OCI-LY7 (cell line): ENCODE measurements around the gene SNAPC2. TPM values are rescaled to one million over a fixed set of nuclear protein-coding genes. Genes with fewer than 3 reads are reported as not detected.

Source experiments
- BruUV-seq: library from RNA; stranded (reverse); fragments of 400-500 nt; replicated peaks from 2 replicates; lab custom pipeline; 2021; lab: Mats Ljungman, UMichigan
- CTCF ChIA-PET: fragments of 300-600 bp; sonication (Branson Sonifier 250); formaldehyde crosslinking; loops from one replicate; lab custom pipeline; 2022; ENCODE audit warnings: antibody characterized with exemption; ENCODE audit not compliant: unreplicated experiment; lab: Charles Lee
- POLR2A ChIA-PET: fragments of 300-600 bp; sonication (Branson Sonifier 250); formaldehyde crosslinking; loops from one replicate; lab custom pipeline; 2022; ENCODE audit warnings: antibody characterized with exemption; lab: Charles Lee
- DNase-seq: peaks from one replicate; pipeline ENCODE4 v3.0.0-alpha.2; 2015; ENCODE audit warnings: low spot score
- H2AFZ ChIP-seq: fragments of 200-600 bp; sonication (generic), shearing (Covaris generic); 2 replicates; pipeline ENCODE4 v1.6.1; 2014; ENCODE audit warnings: mild to moderate bottlenecking, antibody characterized with exemption, low read length, moderate library complexity
- H3K27ac ChIP-seq: fragments of 200-600 bp; sonication (generic); 2 replicates; pipeline ENCODE4 v1.5.1; 2014; ENCODE audit warnings: mixed run types, low read depth, mild to moderate bottlenecking, moderate library complexity, low read length, inconsistent platforms; ENCODE audit not compliant: poor library complexity, severe bottlenecking
- H3K36me3 ChIP-seq: fragments of 200-600 bp; sonication (generic); 2 replicates; pipeline ENCODE4 v1.6.1; 2014; ENCODE audit warnings: mild to moderate bottlenecking, antibody characterized with exemption, low read length, moderate library complexity, mixed read lengths; ENCODE audit not compliant: insufficient read depth
- H3K4me1 ChIP-seq: fragments of 200-600 bp; sonication (generic); 2 replicates; pipeline ENCODE4 v1.5.1; 2014; ENCODE audit warnings: mild to moderate bottlenecking, low read length; ENCODE audit not compliant: insufficient read depth, poor library complexity, severe bottlenecking
- H3K4me2 ChIP-seq: fragments of 200-600 bp; sonication (generic); 2 replicates; pipeline ENCODE4 v1.6.1; 2014; ENCODE audit warnings: mild to moderate bottlenecking, low read length
- H3K4me3 ChIP-seq: fragments of 200-600 bp; sonication (generic); 2 replicates; pipeline ENCODE4 v1.5.1; 2014; ENCODE audit warnings: mild to moderate bottlenecking, low read depth, low read length; ENCODE audit not compliant: poor library complexity, severe bottlenecking
- H3K79me2 ChIP-seq: fragments of 200-600 bp; sonication (generic); 2 replicates; pipeline ENCODE4 v1.6.1; 2016; ENCODE audit warnings: low read depth, mild to moderate bottlenecking, low read length, moderate library complexity, mixed read lengths; ENCODE audit not compliant: insufficient read depth
- H3K9me2 ChIP-seq: fragments of 200-600 bp; sonication (generic); 2 replicates; pipeline ENCODE4 v1.6.1; 2016; ENCODE audit warnings: mild to moderate bottlenecking, low read length, mixed read lengths; ENCODE audit not compliant: insufficient read depth
- H3K9me3 ChIP-seq: fragments of 200-600 bp; sonication (generic); 2 replicates; pipeline ENCODE4 v1.6.1; 2014; ENCODE audit warnings: mild to moderate bottlenecking, mixed run types, low read length, mixed read lengths
- H4K20me1 ChIP-seq: fragments of 200-600 bp; sonication (generic); 2 replicates; pipeline ENCODE4 v1.6.1; 2014; ENCODE audit warnings: mild to moderate bottlenecking, antibody characterized with exemption, low read length, moderate library complexity, mixed read lengths; ENCODE audit not compliant: insufficient read depth
- CTCF ChIP-seq: fragments of 200-600 bp; sonication (generic); conservative IDR thresholded peaks from 2 replicates; pipeline ENCODE4 v1.5.1; 2014; ENCODE audit warnings: mild to moderate bottlenecking, antibody characterized with exemption, low read length, moderate library complexity, mixed read lengths
- EZH2phosphoT487 ChIP-seq: fragments of 200-600 bp; sonication (generic); IDR thresholded peaks from 2 replicates; pipeline ENCODE4 v1.6.1; 2018; ENCODE audit warnings: low read depth, borderline replicate concordance, mild to moderate bottlenecking, mixed run types, antibody characterized with exemption, low read length, moderate library complexity, mixed read lengths
- intact Hi-C: fragments of 100-400 bp; cut with micrococcal nuclease; formaldehyde crosslinking; loops from one replicate; pipeline ENCODE4 v1.10.0; 2022; ENCODE audit not compliant: unreplicated experiment
- total RNA-seq, 2 experiments: library from RNA; depleted of rRNA in 1 of 2; stranded (reverse); fragments of >200 nt in 1 of 2; shearing (Covaris generic) in 1 of 2; gene quantifications; 2 replicates each; pipeline ENCODE4 v1.2.3, GENCODE V29; 2014 to 2022

Gene SNAPC2
- total RNA-seq, 2 experiments from 2014 or later, result 4.9 to 8.2 TPM

GRCh38 chr19:7883796-7884570, 36.2 kb upstream of the SNAPC2 start:
- H4K20me1 ChIP-seq, result no peaks in the 10 kb centered on the region
- H3K4me1 ChIP-seq, result no peaks in the 10 kb centered on the region
- no peak overlapping the region for H3K4me3 ChIP-seq
- no peak overlapping the region for H2AFZ ChIP-seq
- ChIA-PET CTCF (no interaction called here), POLR2A (interaction anchor here (0.7 kb wide), 1 partner anchor 459 kb away, joined by 3 read pairs; no protein-coding TSS in a partner anchor)
- H3K27ac ChIP-seq, result no peak overlapping the region
- no peak for DNase-seq
- no peak overlapping the region for H3K4me2 ChIP-seq
- TF ChIP-seq EZH2phosphoT487 (no peak), CTCF (no peak)
- H3K9me3 ChIP-seq, result no peaks in the 10 kb centered on the region
- H3K36me3 ChIP-seq, result no peaks in the 10 kb centered on the region
- no peaks in the 10 kb centered on the region for H3K9me2 ChIP-seq
- H3K79me2 ChIP-seq, result no peaks in the 10 kb centered on the region
- intact Hi-C loops, result no loop called here
- no TSS peak for BruUV-seq

- POLR2A ChIA-PET, result no interaction called here
- Histone ChIP-seq H3K9me3 (no peaks in the 10 kb centered on the region), H3K36me3 (no peaks in the 10 kb centered on the region), H4K20me1 (no peaks in the 10 kb centered on the region), H3K79me2 (no peaks in the 10 kb centered on the region), H3K9me2 (no peaks in the 10 kb centered on the region), H3K4me2 (no peak overlapping the region), H3K4me3 (no peak overlapping the region), H3K4me1 (no peaks in the 10 kb centered on the region), H3K27ac (no peak overlapping the region), H2AFZ (no peak overlapping the region)
- no peak for TF ChIP-seq EZH2phosphoT487
- TF ChIP-seq CTCF, result no peak
- intact Hi-C loops, result no loop called here
- no peak for DNase-seq
- CTCF ChIA-PET, result interaction anchor here (0.6 kb wide), 1 partner anchor 144 kb away, joined by 3 read pairs; no protein-coding TSS in a partner anchor
- no TSS peak for BruUV-seq
These were observed 34.3 kb upstream of the SNAPC2 start for GRCh38 chr19:7885818-7886217.
